GM18505 (cell line): ENCODE measurements around the gene ADAMTS20.
"Not testable (repeated sequence)": the region's sequence is repeated elsewhere in the genome, so short reads cannot be mapped to it uniquely, and the experiment has no call there.

Source experiments
- ATAC-seq: cut with Tn5 transposase; IDR thresholded peaks from one replicate; pipeline ENCODE4 v1.9.1; 2021; ENCODE audit not compliant: unreplicated experiment
- POLR2A ChIP-seq: IDR thresholded peaks from 4 replicates; pipeline ENCODE4 v1.6.1; 2011; ENCODE audit warnings: borderline replicate concordance; ENCODE audit not compliant: insufficient read depth, insufficient read length; ENCODE audit errors: extremely low read depth

The ADAMTS20 gene

DNA sequence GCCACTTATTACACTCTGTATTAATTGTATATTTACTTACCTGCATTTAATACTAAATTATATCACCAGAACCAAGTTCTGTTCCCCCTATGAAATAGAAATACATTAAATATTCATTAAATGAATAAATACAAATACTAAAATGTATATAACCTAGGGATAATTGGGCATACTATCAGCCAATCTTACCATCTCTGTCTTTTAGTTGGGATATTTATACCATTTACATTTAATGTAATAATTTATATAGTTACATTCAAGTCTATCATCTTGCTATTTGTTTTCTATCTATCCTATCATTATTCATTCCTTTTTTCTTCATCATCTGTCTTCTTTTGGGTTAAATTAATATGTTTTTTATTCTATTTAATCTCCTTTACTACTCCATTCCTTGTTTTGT lies 4.1 kb upstream of the ADAMTS20 start:
- no peak for ATAC-seq
- TF ChIP-seq POLR2A, result no peak

DNA sequence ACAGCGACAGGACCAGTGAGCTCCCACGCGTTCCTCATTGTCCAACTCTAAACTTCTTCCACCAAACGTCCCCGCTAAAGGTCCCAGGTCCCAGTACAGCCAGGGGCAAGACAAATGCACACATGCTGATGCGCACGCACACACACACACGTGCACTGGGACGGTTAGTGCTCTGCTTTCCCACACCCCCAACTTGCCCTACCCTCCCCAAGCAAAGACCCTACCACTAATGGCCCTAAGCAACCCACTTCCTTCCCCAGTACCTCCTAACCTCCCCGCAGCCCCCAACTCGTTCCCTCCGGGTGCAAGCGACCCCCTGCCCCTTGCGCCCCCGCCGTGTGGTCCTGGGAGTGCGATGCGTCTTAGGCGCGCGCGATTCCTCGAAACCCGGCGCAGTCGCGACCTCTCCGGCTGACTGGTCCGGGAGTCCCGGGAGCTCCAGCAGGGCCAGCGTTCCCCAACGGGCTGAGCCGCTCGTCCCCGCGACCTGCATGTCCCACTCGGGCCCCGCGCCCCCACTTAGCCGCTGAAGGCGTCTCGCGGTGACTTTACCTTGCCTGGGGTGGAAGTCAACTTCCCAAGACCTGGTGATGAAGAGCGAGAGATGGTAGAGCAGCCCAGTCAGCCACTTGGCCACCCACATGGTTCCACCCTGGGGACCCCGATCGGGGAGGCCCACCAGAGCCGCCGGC lies 578 bp downstream of the ADAMTS20 start:
- ATAC-seq, result no peak
- TF ChIP-seq POLR2A, result no peak

DNA sequence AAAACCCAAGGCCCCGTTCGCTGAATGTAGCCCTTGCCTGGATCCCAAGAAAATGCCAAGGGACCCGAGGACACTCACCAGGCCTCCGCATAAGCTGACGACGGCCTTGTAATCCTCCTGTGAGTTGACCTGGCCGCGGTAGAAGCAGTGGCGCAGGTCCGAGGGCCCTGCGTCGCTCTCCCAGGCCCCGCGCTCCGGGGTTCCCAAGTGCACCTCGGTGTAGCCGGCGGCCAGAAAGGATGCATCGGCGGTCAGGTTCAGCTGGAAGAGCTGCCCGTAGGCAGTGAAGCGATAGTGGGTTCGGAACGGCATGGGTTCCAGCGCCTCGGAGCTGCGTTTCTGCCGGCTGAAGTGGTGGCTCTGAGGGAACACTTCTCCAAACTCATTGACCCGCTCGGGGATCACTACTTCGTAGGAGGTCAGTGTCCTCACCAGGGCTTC lies 1.2 kb downstream of the ADAMTS20 start:
- no peak for TF ChIP-seq POLR2A
- ATAC-seq, result no peak

DNA sequence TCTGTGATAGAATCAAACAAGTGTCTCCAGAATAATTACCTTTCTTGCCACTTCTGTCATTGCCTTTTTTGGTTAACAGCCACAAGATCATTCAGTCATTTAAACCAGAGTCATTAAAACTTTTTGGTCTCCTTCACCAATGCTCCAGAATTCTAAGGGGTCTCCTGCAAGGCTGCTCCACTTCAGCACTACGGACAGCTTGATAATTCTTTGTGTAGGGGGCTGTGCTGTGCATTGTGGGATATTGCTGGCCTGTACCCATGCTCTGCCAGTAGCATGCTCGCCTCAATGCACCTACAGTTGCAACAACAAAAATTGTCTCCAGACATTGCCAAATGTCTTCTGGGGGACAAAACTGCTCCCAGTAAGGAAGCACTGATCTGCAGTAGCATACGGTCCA lies 7.3 kb downstream of the ADAMTS20 start:
- TF ChIP-seq POLR2A, result no peak
- ATAC-seq, result no peak

DNA sequence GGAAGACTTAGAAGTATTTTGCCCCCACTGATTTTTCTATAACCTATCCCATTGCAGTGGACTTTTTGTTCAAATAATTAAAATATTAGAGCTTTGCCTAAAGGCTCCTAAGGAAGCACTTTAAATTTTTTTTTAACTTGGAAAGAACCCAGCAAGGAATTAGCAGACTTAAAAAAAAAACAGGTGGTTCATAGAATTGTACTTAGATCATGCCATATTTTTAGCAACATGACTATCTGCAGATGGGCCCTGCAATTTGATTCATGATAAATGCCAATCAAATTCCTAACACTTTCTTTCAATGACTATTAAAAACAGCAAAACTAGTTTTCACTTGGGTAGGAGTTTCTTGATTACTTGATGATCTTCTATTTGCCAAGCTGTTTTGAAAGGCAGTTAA lies 11.5 kb downstream of the ADAMTS20 start:
- no peak for TF ChIP-seq POLR2A
- no peak for ATAC-seq

DNA sequence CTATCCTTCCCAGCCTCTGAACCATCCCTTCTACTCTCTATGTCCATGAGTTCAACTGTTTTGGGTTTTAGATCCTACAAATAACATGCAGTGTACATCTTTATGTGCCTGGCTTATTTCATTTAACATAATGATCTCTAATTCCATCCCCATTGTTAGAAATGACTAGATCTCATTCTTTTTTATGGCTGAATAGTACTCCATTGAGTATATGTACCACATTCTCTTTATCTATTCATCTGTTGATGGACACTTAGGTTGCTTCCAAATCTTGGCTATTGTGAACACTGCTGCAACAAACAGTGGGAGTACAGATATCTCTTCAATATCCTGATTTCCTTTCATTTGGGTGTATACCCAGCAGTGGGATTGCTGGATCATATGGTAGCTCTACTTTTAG lies 14.3 kb downstream of the ADAMTS20 start:
- ATAC-seq, result not testable (repeated sequence)

DNA sequence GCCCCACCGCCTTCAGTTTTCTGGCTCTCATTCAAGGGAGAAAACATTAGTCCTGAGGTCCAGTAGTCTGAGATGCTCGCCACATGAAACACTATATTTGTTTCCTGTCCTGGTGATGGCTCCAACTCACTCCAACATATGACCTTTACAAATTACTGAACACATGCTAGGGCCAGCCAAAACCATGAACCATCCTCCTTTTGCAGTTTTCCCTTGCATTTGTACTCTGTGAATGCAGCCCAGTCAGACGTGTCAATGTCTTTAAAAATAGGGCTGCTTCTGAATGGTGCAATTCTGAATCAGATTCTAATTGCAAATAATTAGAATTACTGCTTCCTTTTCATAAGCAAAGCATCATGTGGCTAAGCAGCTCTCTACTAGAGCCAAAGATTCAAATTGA lies 36.0 kb downstream of the ADAMTS20 start:
- ATAC-seq, result no peak
- no peak for TF ChIP-seq POLR2A

DNA sequence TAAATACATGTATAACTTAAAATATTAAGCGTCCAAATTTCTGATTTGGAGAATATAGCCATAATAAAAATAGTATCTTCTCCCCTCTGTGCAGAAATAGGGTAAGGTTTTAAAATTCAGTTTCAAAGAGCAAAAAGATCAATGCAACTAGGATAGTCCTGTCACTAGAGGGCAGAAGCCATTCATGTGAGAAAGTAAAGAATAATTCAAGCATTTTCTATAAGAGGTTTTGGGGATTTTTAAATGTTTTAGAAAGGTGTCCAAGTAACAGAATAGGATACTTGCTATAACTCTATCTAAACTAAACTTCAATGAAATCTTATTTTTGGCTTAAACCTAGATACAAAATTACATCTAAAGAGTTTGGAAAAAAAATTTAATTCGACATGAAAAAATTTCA lies 50.3 kb downstream of the ADAMTS20 start:
- TF ChIP-seq POLR2A, result no peak

DNA sequence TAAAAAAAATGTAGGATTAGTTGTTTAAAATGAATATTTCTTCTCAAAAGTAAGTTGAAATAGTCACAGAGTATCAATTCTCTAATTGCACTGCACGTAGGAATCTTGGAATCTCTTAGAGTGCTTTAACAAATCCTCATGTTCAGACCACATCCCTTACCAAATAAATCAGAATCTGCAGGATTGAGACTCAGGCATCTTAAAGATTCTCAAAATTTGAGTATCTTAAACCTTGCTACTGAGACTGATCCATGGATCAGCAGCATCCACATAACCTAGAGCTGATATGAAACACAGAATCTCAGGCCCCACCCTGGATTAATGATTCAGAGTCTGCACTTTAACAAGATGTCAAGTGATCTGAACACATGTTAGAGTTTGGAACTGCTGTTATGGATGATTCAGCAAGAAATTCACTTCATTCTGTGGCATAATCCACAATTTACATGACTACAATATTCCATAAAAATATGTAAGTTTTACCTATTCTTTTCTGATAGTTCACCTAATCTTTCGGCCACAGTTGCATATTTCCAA lies 58.7 kb downstream of the ADAMTS20 start:
- ATAC-seq, result no peak
- no peak for TF ChIP-seq POLR2A

More for the DNA sequence above, 50.3 kb downstream of the ADAMTS20 start:
- ATAC-seq, result no peak

DNA sequence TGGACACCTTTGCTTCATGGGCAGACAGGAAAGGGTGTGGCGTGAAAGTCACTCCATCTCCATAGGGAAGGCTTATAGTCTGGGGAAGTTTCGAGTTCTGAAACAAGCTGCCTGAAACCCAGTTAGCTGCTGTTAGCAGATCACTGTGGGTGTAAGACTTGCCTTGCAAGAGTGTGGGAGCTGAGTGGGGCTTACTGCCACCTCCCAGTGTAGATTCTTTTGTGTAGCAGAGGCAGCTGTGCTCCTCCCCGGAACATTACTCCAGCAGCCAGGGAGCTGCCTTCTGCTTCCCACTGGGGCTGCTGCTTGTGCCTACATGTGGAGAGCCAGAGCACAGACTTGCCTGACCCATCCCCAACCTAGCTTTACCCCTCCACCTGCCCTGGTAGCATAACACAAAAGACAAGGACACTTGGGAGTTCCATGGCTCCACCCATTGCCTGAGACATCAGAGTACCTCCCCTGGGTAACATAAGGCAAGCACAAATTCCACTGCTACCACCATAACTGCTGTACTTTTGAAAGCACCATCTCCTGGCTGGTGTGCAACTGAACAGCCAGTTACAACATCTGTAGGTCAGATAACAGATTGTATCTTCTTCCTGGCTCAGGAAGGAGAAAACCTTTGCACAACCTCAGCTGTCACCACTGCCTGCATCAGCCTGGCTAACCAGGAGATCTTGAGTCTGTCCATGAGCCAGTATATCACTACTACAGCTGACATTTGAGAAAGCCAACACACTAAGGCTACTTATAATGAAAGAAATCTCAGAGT lies 69.5 kb downstream of the ADAMTS20 start:
- no peak for TF ChIP-seq POLR2A
- ATAC-seq, result no peak

DNA sequence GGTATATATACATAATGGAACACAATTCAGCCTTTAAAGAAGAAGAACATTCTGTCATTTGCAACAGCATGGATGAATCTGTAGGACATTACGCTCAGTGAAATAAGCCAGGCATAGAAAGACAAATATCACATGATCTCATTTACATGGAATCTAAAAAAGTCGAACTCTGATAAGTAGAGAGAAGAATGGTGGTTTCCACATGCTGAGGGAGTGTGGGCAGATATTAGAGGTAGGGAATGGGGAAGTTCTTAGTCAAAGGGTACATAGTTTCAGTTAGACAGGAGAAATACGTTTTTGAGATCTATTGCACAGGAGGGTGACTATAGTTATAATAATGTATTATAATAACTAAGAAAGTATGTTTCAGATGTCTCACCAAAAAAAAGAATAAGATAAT lies 71.4 kb downstream of the ADAMTS20 start:
- no peak for ATAC-seq
- TF ChIP-seq POLR2A, result no peak

DNA sequence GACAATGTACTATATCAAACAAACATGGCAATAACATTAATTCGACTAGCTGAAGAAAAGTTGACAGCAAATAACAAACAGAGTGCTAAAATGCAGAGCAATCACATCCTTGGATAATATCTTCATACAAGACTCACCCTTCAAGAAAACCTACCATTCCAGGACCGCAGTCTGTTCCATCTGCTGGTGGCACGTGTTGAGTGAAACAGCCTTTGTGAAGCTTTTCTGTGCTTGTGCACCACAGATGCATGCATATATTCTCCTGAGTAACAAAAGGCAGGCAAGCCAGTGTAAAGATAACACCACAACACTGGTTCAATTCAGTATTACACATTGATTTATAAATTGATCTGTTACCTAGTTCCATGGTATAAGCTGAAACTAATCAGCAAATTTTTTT lies 89.3 kb downstream of the ADAMTS20 start:
- TF ChIP-seq POLR2A, result no peak
- ATAC-seq, result no peak

DNA sequence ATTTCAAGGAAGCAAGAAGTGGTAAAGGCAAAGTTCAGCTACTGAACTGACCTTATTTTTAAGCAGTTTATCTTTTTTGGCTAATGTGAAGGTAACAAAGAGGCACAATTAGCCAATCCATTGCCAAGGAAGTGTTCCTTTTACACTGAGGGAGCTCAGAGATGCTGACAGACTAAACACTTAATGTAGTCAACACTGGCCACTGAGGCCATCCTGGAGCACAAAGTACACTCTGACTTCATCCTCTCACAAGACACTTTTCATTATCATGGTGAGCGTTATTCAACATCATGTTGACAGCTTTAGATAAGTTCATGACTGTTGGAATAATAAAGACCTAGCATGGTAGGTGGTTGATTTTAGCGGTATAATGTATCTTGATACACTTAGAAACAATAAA lies 89.9 kb downstream of the ADAMTS20 start:
- no peak for TF ChIP-seq POLR2A
- no peak for ATAC-seq

DNA sequence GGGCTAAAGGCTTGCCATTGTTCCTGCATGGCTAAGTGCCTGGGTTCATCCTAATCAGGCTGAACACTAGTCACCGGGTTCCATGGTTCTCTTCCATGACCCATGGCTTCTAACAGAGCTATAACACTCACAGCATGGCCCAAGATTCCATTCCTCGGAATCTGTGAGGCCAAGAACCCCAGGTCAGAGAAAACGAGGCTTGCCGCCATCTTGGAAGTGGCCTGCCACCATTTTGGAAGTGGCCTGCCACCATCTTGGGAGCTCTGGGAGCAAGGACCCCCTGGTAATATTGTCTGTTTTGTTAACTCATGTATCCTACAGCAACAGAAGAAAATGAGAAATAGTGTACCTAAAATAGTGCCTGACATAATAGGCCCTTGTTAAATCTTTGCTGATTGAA lies 92.7 kb downstream of the ADAMTS20 start:
- no peak for ATAC-seq

More for the DNA sequence above, 92.7 kb downstream of the ADAMTS20 start:
- TF ChIP-seq POLR2A, result no peak
